Breast epithelium (tissue), 4 donors: ENCODE results near the gene ZNF775. TPM values are rescaled to one million over a fixed set of nuclear protein-coding genes. Genes with fewer than 3 reads are reported as not detected.

Source experiments
- DNase-seq, 2 donors: peaks; one replicate each; pipeline ENCODE4 v3.0.0-alpha.2; 2019; ENCODE audit warnings: low spot score in 2 of 2
- H3K27ac ChIP-seq, 2 donors: fragments of 200-600 bp; sonication (generic) in 1 of 2; one replicate each; pipeline ENCODE4 v1.5.1; 2016 to 2019; ENCODE audit warnings: mild to moderate bottlenecking in 1 of 2
- H3K27me3 ChIP-seq, 2 donors: fragments of 200-600 bp; sonication (generic) in 1 of 2; one replicate each; pipeline versions ENCODE4 v1.5.1 to v1.6.0; 2017 to 2019; ENCODE audit warnings: control low read depth in 1 of 2, mild to moderate bottlenecking in 1 of 2
- H3K36me3 ChIP-seq: fragments of 200-600 bp; one replicate; pipeline ENCODE4 v1.5.1; 2019
- H3K4me1 ChIP-seq, 2 donors: fragments of 200-600 bp; sonication (generic); one replicate each; pipeline ENCODE4 v1.5.1; 2016 to 2019; ENCODE audit warnings: control low read depth in 1 of 2
- H3K4me3 ChIP-seq, 3 donors: fragments of 200-600 bp; sonication (generic); 1 replicate in 2 of 3; 2 replicates in 1 of 3; pipeline ENCODE4 v1.5.1; 2016 to 2019; ENCODE audit warnings: mild to moderate bottlenecking in 3 of 3, moderate library complexity in 2 of 3
- H3K9me3 ChIP-seq, 2 donors: fragments of 200-600 bp; sonication (generic) in 1 of 2; one replicate each; pipeline ENCODE4 v1.5.1; 2016 to 2019; ENCODE audit warnings: control low read depth in 1 of 2
- CTCF ChIP-seq, 3 donors: fragments of 450-650 bp; IDR thresholded peaks; one replicate each; pipeline ENCODE4 v1.5.1; 2016 to 2017; ENCODE audit warnings: antibody characterized with exemption in 3 of 3, mild to moderate bottlenecking in 3 of 3, moderate library complexity in 3 of 3
- POLR2A ChIP-seq: fragments of 450-650 bp; IDR thresholded peaks from one replicate; pipeline ENCODE4 v1.6.1; 2016; ENCODE audit warnings: antibody characterized with exemption, mild to moderate bottlenecking, moderate library complexity
- POLR2AphosphoS5 ChIP-seq, 3 donors: sonication (generic); formaldehyde crosslinking; IDR thresholded peaks; one replicate each; pipeline ENCODE4 v1.6.1; 2017; ENCODE audit warnings: antibody characterized with exemption in 3 of 3
- intact Hi-C: fragments of 100-400 bp; cut with DNase I; formaldehyde crosslinking; loops from one replicate; pipeline ENCODE4 v1.15.1; 2023; ENCODE audit warnings: low total_unique reads
- total RNA-seq, 3 donors: library from RNA; depleted of rRNA; stranded (reverse); fragments of >200 nt; gene quantifications; one replicate each; pipeline ENCODE4 v1.1.0, GENCODE V29; 2016

ZNF775 gene
- total RNA-seq, 3 donors from 2014 or later: 1.9 to 5.7 (median 4.6) TPM

GRCh38 chr7:150435390-150436073 lies 56.4 kb downstream of the ZNF775 start:
- H3K27me3 ChIP-seq: no peaks in the 10 kb centered on the region
- DNase-seq: no peak
- intact Hi-C loops: no loop called here
- TF ChIP-seq POLR2AphosphoS5 (IDR thresholded peaks at IDR 0.05) (no peak), CTCF (IDR thresholded peaks at IDR 0.05) (no peak), POLR2A (no peak)
- no peak overlapping the region for H3K4me3 ChIP-seq
- H3K4me1 ChIP-seq: no peaks in the 10 kb centered on the region
- no peaks in the 10 kb centered on the region for H3K36me3 ChIP-seq
- H3K27ac ChIP-seq: no peak overlapping the region
- no peaks in the 10 kb centered on the region for H3K9me3 ChIP-seq

DNA sequence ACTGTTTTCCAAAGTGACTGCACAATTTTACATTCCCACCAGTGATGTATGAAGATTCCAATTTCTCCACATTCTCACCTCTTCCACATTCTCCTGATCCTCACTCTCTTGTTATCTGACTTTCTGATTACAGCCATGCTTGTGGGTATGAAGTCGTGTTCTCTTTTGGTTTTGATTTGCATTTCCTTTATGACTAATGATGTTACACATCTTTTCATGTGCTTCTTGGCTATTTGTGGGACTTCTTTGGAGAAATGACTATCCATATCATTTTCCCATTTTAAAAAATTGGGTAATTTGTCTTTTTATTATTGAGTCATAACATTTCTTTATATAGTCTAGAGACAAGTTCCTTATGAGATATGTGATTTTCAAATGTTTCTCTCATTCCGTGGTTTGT lies 60.8 kb downstream of the ZNF775 start:
- no peak overlapping the region for H3K27ac ChIP-seq
- no peaks in the 10 kb centered on the region for H3K4me1 ChIP-seq
- H3K4me3 ChIP-seq: no peak overlapping the region
- H3K27me3 ChIP-seq: no peaks in the 10 kb centered on the region
- DNase-seq: no peak
- H3K9me3 ChIP-seq: peaks cover 11 to 16% of the 10 kb centered on the region in 2 donors
- H3K36me3 ChIP-seq: no peaks in the 10 kb centered on the region
- TF ChIP-seq CTCF (IDR thresholded peaks at IDR 0.05) (no peak), POLR2AphosphoS5 (IDR thresholded peaks at IDR 0.05) (no peak), POLR2A (no peak)
- intact Hi-C loops: no loop called here

- no peak for DNase-seq
- no peak overlapping the region for H3K27ac ChIP-seq
- no peaks in the 10 kb centered on the region for H3K36me3 ChIP-seq
- intact Hi-C loops: no loop called here
- no peak for TF ChIP-seq CTCF (IDR thresholded peaks at IDR 0.05)
- no peak for TF ChIP-seq POLR2A
- no peak for TF ChIP-seq POLR2AphosphoS5 (IDR thresholded peaks at IDR 0.05)
- peaks cover 11 to 16% of the 10 kb centered on the region in 2 donors for H3K9me3 ChIP-seq
- H3K4me1 ChIP-seq: no peaks in the 10 kb centered on the region
- H3K4me3 ChIP-seq: no peak overlapping the region
- no peaks in the 10 kb centered on the region for H3K27me3 ChIP-seq
Observed at GRCh38 chr7:150441524-150441923, 62.4 kb downstream of the ZNF775 start.

GRCh38 chr7:150442811-150443210 lies 63.7 kb downstream of the ZNF775 start:
- intact Hi-C loops: no loop called here
- Histone ChIP-seq H3K36me3 (no peaks in the 10 kb centered on the region), H3K4me3 (no peak overlapping the region), H3K9me3 (peaks cover 11 to 16% of the 10 kb centered on the region in 2 donors), H3K27me3 (no peaks in the 10 kb centered on the region), H3K4me1 (no peaks in the 10 kb centered on the region), H3K27ac (no peak overlapping the region)
- TF ChIP-seq POLR2A (no peak), CTCF (IDR thresholded peaks at IDR 0.05) (no peak), POLR2AphosphoS5 (IDR thresholded peaks at IDR 0.05) (no peak)
- DNase-seq: no peak

DNA sequence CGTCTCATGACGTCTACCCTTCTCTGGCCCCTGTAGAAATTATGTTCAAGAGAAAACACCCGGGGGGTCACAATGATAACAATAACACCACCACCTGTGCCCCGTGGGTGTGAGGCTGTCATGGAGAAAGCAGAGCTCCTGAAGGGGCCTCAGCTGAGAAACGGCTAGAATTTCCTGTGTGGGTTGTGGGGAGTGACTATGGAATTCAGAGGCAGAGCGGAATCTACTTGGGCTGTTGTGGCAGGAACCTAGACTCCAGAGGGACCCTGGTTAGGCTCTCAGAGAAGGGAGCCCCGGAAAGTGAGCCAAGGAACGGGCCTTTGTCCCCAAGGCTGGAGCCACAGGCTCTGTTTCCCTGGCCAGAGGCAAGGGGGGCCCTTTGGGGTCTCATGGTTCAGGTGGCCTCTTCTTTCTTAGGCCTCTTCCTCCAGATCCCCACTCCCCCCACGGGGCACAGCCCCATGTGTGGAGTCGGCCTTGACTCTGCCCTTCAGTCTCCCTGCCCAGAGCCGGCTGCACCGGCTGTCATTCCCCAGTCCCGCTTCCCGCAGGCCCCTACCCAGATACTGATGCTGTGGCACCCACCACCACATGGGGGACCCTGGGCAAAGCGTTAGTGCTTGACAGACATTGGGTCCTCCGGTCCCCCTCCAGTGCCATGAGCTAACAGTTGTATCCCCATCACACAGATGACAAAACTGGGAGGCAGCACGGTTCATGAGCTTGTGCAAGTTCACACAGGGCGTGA lies 64.8 kb downstream of the ZNF775 start:
- intact Hi-C loops: no loop called here
- Histone ChIP-seq H3K4me1 (no peaks in the 10 kb centered on the region), H3K9me3 (peaks cover 11 to 16% of the 10 kb centered on the region in 2 donors), H3K36me3 (no peaks in the 10 kb centered on the region), H3K27ac (no peak overlapping the region), H3K27me3 (no peaks in the 10 kb centered on the region), H3K4me3 (no peak overlapping the region)
- TF ChIP-seq POLR2AphosphoS5 (IDR thresholded peaks at IDR 0.05) (no peak), POLR2A (no peak), CTCF (IDR thresholded peaks at IDR 0.05) (no peak)
- DNase-seq: no peak
